Activated CD4-positive, alpha-beta memory T cell treated with anti-CD3 and anti-CD28 coated beads for 36 hours (primary cell): ENCODE results near the gene ITGA11. TPM values are rescaled to one million over a fixed set of nuclear protein-coding genes. Genes with fewer than 3 reads are reported as not detected.

Source experiments
- CTCF ChIA-PET: fragments of 350-600 bp; sonication (Branson Sonifier 250); formaldehyde crosslinking; loops from one replicate; lab custom pipeline; 2021; ENCODE audit warnings: antibody characterized with exemption, inconsistent platforms; lab: Charles Lee
- POLR2A ChIA-PET: fragments of 350-600 bp; sonication (Branson Sonifier 250); formaldehyde crosslinking; loops from one replicate; lab custom pipeline; 2021; ENCODE audit warnings: antibody characterized with exemption; lab: Charles Lee
- DNase-seq: peaks from one replicate; pipeline ENCODE4 v3.0.0-alpha.2; 2020
- H3K27ac Mint-ChIP-seq: one replicate; pipeline ENCODE4 v1.8.0; 2021; ENCODE audit warnings: mixed read lengths
- H3K27me3 Mint-ChIP-seq: one replicate; pipeline ENCODE4 v1.8.0; 2021; ENCODE audit warnings: mixed read lengths
- H3K36me3 Mint-ChIP-seq: one replicate; pipeline ENCODE4 v1.8.0; 2021; ENCODE audit warnings: mixed read lengths
- H3K4me1 Mint-ChIP-seq: one replicate; pipeline ENCODE4 v1.8.0; 2021; ENCODE audit warnings: low read depth, mixed read lengths
- H3K4me3 Mint-ChIP-seq: one replicate; pipeline ENCODE4 v1.8.0; 2021; ENCODE audit warnings: mild to moderate bottlenecking, mixed read lengths
- H3K9me3 Mint-ChIP-seq: one replicate; pipeline ENCODE4 v1.8.0; 2021; ENCODE audit warnings: mixed read lengths
- intact Hi-C: fragments of 100-400 bp; cut with micrococcal nuclease; formaldehyde crosslinking; loops from one replicate; pipeline ENCODE4 v1.15.1; 2023
- total RNA-seq, 2 experiments: library from RNA; stranded (reverse); gene quantifications; one replicate each; pipeline ENCODE4 v1.2.3, GENCODE V29; 2021

ITGA11 gene
- total RNA-seq, 2 experiments from 2014 or later, result 0.56 to 0.59 TPM

DNA sequence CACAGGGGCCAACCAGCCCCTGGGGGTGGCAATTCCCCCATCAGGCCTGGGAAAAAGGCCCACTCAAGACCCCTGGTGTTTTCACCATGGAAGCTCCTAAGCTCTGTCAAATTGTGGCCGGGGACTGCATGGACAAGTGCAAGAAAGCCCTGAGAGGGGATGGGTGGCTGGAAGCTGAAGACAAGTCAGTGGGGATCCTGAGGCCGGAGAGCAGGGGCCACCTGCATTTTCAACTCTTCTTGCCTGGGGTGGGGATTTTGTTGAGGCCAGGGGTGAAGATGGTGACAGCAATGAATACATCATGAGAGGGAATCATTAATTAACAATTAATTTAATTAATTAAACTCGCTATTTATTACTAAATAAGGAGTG, 120.5 kb downstream of the ITGA11 start:
- Mint-ChIP-seq H3K36me3 (no peaks in the 10 kb centered on the region), H3K4me3 (no peak overlapping the region), H3K27ac (no peak overlapping the region), H3K9me3 (no peaks in the 10 kb centered on the region), H3K4me1 (peaks cover 2% of the 10 kb centered on the region), H3K27me3 (peaks cover 2% of the 10 kb centered on the region)
- intact Hi-C loops, result no loop called here
- CTCF ChIA-PET, result no interaction called here
- DNase-seq, result no peak
- POLR2A ChIA-PET, result no interaction called here

DNA sequence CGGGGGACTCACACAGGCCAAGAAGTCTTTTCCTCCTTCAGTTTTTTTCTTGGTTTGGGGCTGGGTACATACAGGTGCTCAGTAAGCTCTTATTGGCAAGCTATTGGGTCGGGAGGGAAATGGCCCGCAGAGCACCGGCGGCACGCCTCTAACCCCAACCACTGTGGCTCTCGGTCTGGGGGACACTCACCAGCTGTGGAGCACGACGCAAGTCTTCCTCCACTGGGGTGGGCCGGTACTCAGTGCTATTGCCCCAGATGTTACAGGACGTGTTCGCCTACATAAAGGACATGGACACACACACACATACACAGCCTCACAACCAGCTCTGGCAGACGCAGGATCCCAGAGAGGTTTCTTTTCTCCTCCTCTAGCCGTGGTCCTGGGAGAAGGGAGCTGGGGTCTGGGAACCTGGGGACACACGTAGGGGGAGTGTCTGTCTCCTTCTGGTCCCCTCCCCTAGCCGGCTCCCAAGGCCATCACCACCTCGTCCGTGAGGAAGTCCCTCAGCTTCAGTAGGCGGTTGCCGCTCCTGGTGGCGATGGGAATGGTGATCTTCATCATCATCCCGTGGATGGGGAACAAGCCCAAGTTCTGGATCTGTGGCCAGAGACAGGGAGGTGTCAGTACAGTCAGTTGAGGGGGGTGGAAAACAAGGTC, 121.0 kb downstream of the ITGA11 start:
- POLR2A ChIA-PET, result no interaction called here
- peaks cover 3% of the 10 kb centered on the region for H3K27me3 Mint-ChIP-seq
- H3K4me3 Mint-ChIP-seq, result no peak overlapping the region
- DNase-seq, result no peak
- no peaks in the 10 kb centered on the region for H3K9me3 Mint-ChIP-seq
- no peak overlapping the region for H3K27ac Mint-ChIP-seq
- H3K4me1 Mint-ChIP-seq, result peaks cover 6% of the 10 kb centered on the region
- intact Hi-C loops, result no loop called here
- H3K36me3 Mint-ChIP-seq, result no peaks in the 10 kb centered on the region
- CTCF ChIA-PET, result no interaction called here

DNA sequence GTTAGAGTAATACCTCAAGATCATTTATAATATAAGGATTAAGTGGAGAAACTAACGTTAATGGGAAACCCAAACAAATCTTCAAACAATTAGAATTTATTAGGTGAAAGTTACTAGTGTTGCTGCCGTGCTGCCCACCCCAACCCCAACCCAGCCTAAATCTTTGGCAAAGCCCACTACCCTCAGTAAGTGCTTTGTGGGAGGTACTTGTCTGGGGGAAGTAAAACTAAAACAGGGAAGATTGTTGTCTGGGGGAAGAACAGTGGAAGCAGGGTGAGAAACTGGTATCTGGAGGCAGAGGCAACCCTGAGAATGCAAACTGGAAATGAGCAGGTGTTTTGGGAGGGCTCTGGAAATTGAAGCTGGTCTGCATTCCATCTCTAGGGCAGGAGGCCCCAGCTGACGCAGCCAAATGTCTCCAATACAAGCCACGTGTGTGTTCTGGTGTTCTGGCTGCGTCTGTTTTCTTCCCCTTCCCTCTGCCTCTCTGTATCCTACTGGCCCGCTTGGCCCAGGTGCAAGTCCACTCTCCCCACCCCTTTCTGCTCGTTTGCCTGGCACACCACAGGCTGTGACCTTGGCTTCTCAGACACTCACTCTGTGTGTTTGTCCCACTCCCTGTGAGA, 121.7 kb downstream of the ITGA11 start:
- H3K4me3 Mint-ChIP-seq, result no peak overlapping the region
- no peaks in the 10 kb centered on the region for H3K36me3 Mint-ChIP-seq
- H3K27ac Mint-ChIP-seq, result no peak overlapping the region
- no peaks in the 10 kb centered on the region for H3K9me3 Mint-ChIP-seq
- H3K4me1 Mint-ChIP-seq, result peaks cover 6% of the 10 kb centered on the region
- peaks cover 3% of the 10 kb centered on the region for H3K27me3 Mint-ChIP-seq
- ChIA-PET CTCF (no interaction called here), POLR2A (no interaction called here)
- intact Hi-C loops, result no loop called here
- DNase-seq, result no peak

DNA sequence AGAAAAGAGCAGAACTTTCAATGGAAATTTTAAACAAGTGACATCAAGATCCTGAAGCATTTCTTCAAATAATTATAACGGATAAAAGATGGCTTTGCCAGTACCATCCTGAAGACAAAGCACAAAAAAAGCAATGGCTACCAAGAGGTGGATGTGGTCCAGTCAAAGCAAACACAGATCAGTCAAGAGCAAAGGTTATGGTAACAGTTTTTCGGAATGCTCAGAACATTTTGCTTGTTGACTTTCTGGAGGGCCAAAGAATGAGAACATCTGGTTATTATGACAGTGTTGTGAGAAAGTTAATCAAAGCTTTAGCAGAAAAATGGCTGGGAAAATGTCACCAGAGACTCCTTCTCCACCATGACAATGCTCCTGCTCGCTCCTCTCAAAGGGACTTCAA, 122.9 kb downstream of the ITGA11 start:
- no peak overlapping the region for H3K4me3 Mint-ChIP-seq
- POLR2A ChIA-PET, result no interaction called here
- DNase-seq, result no peak
- H3K27ac Mint-ChIP-seq, result no peak overlapping the region
- CTCF ChIA-PET, result interaction anchor here (0.7 kb wide), 1 partner anchor 133 kb away, joined by 3 read pairs; no protein-coding TSS in a partner anchor
- H3K27me3 Mint-ChIP-seq, result peaks cover 3% of the 10 kb centered on the region
- H3K4me1 Mint-ChIP-seq, result peaks cover 6% of the 10 kb centered on the region
- no peaks in the 10 kb centered on the region for H3K9me3 Mint-ChIP-seq
- H3K36me3 Mint-ChIP-seq, result no peaks in the 10 kb centered on the region
- intact Hi-C loops, result loop anchor here (5.0 kb wide), 1 partner anchor 447 kb away; no protein-coding TSS in a partner anchor

DNA sequence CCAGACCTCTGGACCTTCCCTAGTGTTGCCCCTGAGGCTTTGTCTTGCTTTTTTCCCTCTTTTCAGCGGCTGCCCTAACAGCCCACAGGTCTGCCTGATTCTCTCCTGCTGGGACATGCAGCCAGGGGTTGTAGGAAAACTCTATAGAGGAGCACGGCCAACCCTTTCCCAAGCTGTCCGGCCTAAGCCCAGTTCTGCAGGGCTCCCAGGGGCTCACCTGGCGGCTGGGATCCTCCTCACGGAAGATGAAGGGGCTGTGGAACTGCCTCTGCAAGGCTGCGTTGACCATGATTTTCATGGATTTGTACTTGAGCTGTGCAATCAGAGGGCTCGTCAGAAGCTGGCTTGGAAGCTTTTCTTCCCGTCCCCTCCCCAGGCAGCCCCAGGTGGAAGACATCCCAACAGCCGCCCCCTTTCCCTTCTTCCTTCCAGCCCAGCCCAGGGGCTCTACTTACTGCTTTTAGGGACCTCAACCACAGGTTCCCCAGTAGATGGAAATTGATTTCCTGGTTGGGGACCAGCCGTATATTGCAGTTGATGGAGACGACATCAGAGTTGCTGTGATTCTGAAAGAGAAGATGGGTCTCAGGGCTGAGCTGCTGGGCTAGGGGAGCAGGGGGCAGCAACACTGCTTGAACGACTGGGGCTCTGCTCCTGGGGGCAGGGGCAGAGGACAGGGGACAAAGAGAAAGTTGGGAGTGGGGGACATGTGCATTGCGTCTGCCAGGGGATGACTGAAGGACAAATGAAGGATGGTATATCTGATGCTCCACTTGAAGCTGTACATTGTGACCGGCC, 124.6 kb downstream of the ITGA11 start:
- CTCF ChIA-PET, result interaction anchor here (0.7 to 4.4 kb wide), 27 partner anchors 10 to 370 kb away, joined by 3 to 66 read pairs (median 5); partner anchors contain the start of gene FEM1B

DNA sequence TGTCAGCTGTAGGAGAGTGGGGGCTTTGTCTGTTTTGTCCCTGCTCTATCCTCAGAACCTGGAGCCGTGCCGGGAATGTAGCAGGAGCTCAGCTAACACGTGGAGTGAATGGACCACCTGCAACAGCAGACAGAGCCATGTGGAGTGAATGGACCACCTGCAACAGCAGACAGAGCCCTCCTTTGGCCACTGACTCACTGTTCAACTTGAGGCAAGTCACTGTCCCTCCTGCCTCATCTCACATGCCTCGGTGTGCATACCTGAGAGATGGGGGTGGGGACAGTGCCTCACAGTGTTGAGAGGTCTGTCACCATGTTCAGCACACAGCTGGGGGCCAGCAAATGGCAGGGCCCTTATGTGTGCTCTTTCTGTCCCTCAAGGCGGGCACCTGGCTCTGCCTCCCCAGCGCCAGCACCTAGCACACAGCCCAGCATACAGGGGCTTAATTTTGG, 126.5 kb downstream of the ITGA11 start:
- intact Hi-C loops, result loop anchor here (5.0 kb wide), 1 partner anchor 443 kb away; no protein-coding TSS in a partner anchor
- H3K36me3 Mint-ChIP-seq, result no peaks in the 10 kb centered on the region
- no peaks in the 10 kb centered on the region for H3K9me3 Mint-ChIP-seq
- H3K27me3 Mint-ChIP-seq, result peaks cover 3% of the 10 kb centered on the region
- ChIA-PET CTCF (interaction anchor here (1.6 to 4.4 kb wide), 6 partner anchors 11 to 358 kb away, joined by 8 to 66 read pairs (median 16); no protein-coding TSS in a partner anchor), POLR2A (no interaction called here)
- no peak overlapping the region for H3K4me3 Mint-ChIP-seq
- H3K4me1 Mint-ChIP-seq, result peaks cover 6% of the 10 kb centered on the region
- no peak for DNase-seq
- H3K27ac Mint-ChIP-seq, result no peak overlapping the region

More for the DNA sequence above, 124.6 kb downstream of the ITGA11 start:
- Mint-ChIP-seq H3K9me3 (no peaks in the 10 kb centered on the region), H3K36me3 (no peaks in the 10 kb centered on the region), H3K4me1 (peaks cover 6% of the 10 kb centered on the region), H3K27ac (no peak overlapping the region), H3K4me3 (no peak overlapping the region), H3K27me3 (peaks cover 3% of the 10 kb centered on the region)
- POLR2A ChIA-PET, result no interaction called here
- intact Hi-C loops, result loop anchor here (5.0 kb wide), 1 partner anchor 445 kb away; no protein-coding TSS in a partner anchor
- no peak for DNase-seq

DNA sequence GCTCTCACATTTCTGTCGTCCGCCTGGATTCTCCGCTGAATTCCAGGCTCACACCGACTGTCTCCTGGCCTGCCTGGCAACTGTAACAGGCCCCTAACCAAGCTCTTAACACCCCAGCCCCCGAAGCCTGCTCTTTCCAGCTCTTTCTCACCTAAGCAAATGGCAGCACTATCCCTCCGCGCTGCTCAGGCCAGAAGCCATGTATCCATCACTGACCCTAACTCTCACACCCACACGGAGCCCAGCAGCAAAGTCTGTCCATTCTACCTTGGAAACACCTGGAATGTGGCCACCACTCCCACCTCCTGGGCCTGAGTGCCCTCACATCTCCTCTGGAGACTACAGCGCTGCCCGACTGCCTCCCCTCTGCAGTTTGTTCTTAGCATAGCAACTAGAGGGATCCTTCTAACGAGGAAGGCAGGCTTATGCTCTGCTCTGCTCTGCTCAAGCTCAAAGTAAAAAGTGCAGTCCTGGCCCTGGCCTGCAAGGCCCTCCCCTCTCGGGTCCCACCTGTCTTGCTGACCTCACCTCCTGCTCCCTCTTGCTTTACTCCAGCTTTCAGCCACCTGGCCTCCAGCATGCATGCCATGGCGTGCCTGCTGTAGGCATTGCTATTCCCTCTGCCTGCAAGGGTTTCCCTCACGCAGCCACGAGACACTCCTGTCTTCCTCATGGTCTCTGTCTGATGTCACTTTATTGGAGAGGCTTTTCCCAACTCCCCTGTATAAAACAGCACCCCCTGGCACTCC, 127.2 kb downstream of the ITGA11 start:
- no peak overlapping the region for H3K27ac Mint-ChIP-seq
- ChIA-PET POLR2A (no interaction called here), CTCF (interaction anchor here (2.1 to 4.4 kb wide), 3 partner anchors 25 to 78 kb away, joined by 19 to 66 read pairs (median 50); no protein-coding TSS in a partner anchor)
- H3K27me3 Mint-ChIP-seq, result peaks cover 3% of the 10 kb centered on the region
- no peaks in the 10 kb centered on the region for H3K9me3 Mint-ChIP-seq
- intact Hi-C loops, result loop anchor here (5.0 kb wide), 1 partner anchor 442 kb away; no protein-coding TSS in a partner anchor
- no peaks in the 10 kb centered on the region for H3K36me3 Mint-ChIP-seq
- no peak for DNase-seq
- H3K4me3 Mint-ChIP-seq, result no peak overlapping the region
- peaks cover 7% of the 10 kb centered on the region for H3K4me1 Mint-ChIP-seq

DNA sequence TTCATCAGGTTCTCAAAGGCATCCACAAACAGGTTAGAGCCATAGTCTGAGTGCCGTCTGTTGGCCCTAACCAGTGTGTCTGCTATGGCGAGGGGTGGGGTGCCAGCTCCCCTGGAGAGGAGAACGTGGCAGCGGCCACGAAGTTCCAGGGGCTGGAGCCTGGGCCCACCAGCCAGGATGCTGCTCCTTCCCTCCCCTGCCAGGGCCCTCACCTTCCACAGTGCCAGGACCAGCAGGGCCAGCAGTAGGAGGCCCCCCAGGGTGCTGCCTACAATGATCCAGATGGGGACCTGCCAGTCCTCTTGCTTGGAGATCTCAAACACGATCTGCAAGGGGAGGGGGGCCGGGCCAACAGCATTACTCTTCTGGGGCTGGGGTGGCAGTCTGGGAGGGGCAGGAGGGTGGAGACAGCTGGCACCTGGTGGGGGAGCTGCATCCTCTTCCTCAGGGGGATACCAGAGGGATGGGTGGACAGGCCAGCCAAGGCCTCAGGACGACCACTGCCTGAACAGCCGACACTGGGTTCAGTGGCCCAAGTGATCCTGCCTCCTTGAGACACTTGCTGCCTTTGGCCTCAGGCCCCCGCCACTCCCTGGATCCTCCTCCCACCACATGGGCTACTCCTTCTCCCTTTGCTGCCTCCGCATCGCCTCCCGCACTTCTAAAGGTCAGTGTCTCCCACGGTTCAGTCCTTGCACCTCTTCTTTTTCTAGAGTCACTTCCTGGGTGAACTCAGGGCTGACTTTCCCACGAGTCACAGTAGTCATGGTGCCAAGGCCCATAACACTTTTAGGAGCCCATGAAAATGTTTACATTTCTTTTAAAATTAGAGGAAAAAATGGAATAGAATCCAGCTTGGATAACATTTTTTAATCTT, 128.2 kb downstream of the ITGA11 start:
- H3K9me3 Mint-ChIP-seq, result no peaks in the 10 kb centered on the region
- intact Hi-C loops, result no loop called here
- H3K27ac Mint-ChIP-seq, result no peak overlapping the region
- no peaks in the 10 kb centered on the region for H3K36me3 Mint-ChIP-seq
- H3K4me3 Mint-ChIP-seq, result no peak overlapping the region
- no peak for DNase-seq
- H3K27me3 Mint-ChIP-seq, result peaks cover 3% of the 10 kb centered on the region
- peaks cover 16% of the 10 kb centered on the region for H3K4me1 Mint-ChIP-seq
- ChIA-PET CTCF (interaction anchor here (1.0 to 4.4 kb wide), 4 partner anchors 51 to 80 kb away, joined by 3 to 66 read pairs (median 26); no protein-coding TSS in a partner anchor), POLR2A (no interaction called here)

DNA sequence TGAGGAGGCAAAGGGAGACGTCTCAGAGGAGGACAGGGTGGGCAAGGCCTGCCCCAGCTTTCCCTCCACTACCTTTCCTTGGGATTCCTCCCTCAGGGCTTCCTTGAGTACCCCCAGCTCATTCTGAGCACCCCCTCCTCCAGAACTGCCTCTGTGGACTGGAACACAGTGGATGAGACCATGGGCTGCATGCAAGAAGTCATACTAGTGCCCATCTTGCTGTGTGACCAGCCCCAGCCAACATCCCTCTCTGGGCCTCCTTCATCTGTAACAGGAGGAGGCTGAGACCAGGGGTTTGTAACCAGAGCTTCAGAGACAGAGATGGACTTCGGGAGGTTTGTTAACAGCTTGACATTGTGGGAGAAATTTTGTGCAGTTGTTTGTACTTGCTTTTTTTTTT, 128.8 kb downstream of the ITGA11 start:
- Mint-ChIP-seq H3K36me3 (no peaks in the 10 kb centered on the region), H3K27ac (no peak overlapping the region), H3K9me3 (no peaks in the 10 kb centered on the region), H3K27me3 (peaks cover 3% of the 10 kb centered on the region), H3K4me1 (peaks cover 21% of the 10 kb centered on the region), H3K4me3 (no peak overlapping the region)
- DNase-seq, result no peak
- ChIA-PET CTCF (interaction anchor here (1.0 to 1.2 kb wide), 3 partner anchors 22 to 81 kb away, joined by 3 read pairs; no protein-coding TSS in a partner anchor), POLR2A (no interaction called here)
- intact Hi-C loops, result no loop called here

DNA sequence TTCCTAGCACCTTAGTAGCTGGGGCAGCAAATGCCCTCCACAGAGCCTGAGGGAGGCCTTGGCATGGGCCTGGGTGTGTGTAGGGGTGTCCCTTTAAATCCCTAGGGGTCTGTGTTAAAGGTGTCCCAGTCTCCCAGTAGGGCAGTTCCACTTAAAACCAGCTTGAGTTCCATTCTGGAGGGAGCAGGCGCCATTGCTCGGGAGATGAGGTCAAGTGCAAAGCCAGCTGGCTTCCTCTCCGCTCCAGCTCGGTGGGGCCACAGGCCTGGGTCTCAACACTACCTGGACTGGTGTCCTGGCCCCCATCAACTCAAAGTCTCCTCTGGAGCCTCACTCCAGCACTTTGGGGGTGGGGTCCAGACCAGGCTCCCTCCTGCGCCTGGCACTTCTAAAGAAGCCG, 129.2 kb downstream of the ITGA11 start:
- DNase-seq, result no peak
- POLR2A ChIA-PET, result no interaction called here
- Mint-ChIP-seq H3K4me1 (peaks cover 25% of the 10 kb centered on the region), H3K27me3 (peaks cover 2% of the 10 kb centered on the region), H3K27ac (no peak overlapping the region), H3K36me3 (no peaks in the 10 kb centered on the region), H3K9me3 (no peaks in the 10 kb centered on the region), H3K4me3 (no peak overlapping the region)
- CTCF ChIA-PET, result interaction anchor here (1.0 to 1.2 kb wide), 3 partner anchors 22 to 81 kb away, joined by 3 read pairs; no protein-coding TSS in a partner anchor
- intact Hi-C loops, result no loop called here
